Breast epithelium (tissue), 4 donors: ENCODE results near the gene SHROOM3. TPM values are rescaled to one million over a fixed set of nuclear protein-coding genes. Genes with fewer than 3 reads are reported as not detected.

Source experiments
- DNase-seq, 2 donors: peaks; one replicate each; pipeline ENCODE4 v3.0.0-alpha.2; 2019; ENCODE audit warnings: low spot score in 2 of 2
- H3K27ac ChIP-seq, 2 donors: fragments of 200-600 bp; sonication (generic) in 1 of 2; one replicate each; pipeline ENCODE4 v1.5.1; 2016 to 2019; ENCODE audit warnings: mild to moderate bottlenecking in 1 of 2
- H3K27me3 ChIP-seq, 2 donors: fragments of 200-600 bp; sonication (generic) in 1 of 2; one replicate each; pipeline versions ENCODE4 v1.5.1 to v1.6.0; 2017 to 2019; ENCODE audit warnings: control low read depth in 1 of 2, mild to moderate bottlenecking in 1 of 2
- H3K36me3 ChIP-seq: fragments of 200-600 bp; one replicate; pipeline ENCODE4 v1.5.1; 2019
- H3K4me1 ChIP-seq, 2 donors: fragments of 200-600 bp; sonication (generic); one replicate each; pipeline ENCODE4 v1.5.1; 2016 to 2019; ENCODE audit warnings: control low read depth in 1 of 2
- H3K4me3 ChIP-seq, 3 donors: fragments of 200-600 bp; sonication (generic); 1 replicate in 2 of 3; 2 replicates in 1 of 3; pipeline ENCODE4 v1.5.1; 2016 to 2019; ENCODE audit warnings: mild to moderate bottlenecking in 3 of 3, moderate library complexity in 2 of 3
- H3K9me3 ChIP-seq, 2 donors: fragments of 200-600 bp; sonication (generic) in 1 of 2; one replicate each; pipeline ENCODE4 v1.5.1; 2016 to 2019; ENCODE audit warnings: control low read depth in 1 of 2
- POLR2A ChIP-seq: fragments of 450-650 bp; IDR thresholded peaks from one replicate; pipeline ENCODE4 v1.6.1; 2016; ENCODE audit warnings: antibody characterized with exemption, mild to moderate bottlenecking, moderate library complexity
- POLR2AphosphoS5 ChIP-seq, 3 donors: sonication (generic); formaldehyde crosslinking; IDR thresholded peaks; one replicate each; pipeline ENCODE4 v1.6.1; 2017; ENCODE audit warnings: antibody characterized with exemption in 3 of 3
- intact Hi-C: fragments of 100-400 bp; cut with DNase I; formaldehyde crosslinking; loops from one replicate; pipeline ENCODE4 v1.15.1; 2023; ENCODE audit warnings: low total_unique reads
- total RNA-seq, 3 donors: library from RNA; depleted of rRNA; stranded (reverse); fragments of >200 nt; gene quantifications; one replicate each; pipeline ENCODE4 v1.1.0, GENCODE V29; 2016
- TF ChIP-seq, protein P1 (sequence below), 3 donors: fragments of 450-650 bp; IDR thresholded peaks; one replicate each; pipeline ENCODE4 v1.5.1; 2016 to 2017; ENCODE audit warnings: antibody characterized with exemption in 3 of 3, mild to moderate bottlenecking in 3 of 3, moderate library complexity in 3 of 3

Gene SHROOM3
- total RNA-seq, 3 donors from 2014 or later = 0.32 to 145 (median 100) TPM

DNA sequence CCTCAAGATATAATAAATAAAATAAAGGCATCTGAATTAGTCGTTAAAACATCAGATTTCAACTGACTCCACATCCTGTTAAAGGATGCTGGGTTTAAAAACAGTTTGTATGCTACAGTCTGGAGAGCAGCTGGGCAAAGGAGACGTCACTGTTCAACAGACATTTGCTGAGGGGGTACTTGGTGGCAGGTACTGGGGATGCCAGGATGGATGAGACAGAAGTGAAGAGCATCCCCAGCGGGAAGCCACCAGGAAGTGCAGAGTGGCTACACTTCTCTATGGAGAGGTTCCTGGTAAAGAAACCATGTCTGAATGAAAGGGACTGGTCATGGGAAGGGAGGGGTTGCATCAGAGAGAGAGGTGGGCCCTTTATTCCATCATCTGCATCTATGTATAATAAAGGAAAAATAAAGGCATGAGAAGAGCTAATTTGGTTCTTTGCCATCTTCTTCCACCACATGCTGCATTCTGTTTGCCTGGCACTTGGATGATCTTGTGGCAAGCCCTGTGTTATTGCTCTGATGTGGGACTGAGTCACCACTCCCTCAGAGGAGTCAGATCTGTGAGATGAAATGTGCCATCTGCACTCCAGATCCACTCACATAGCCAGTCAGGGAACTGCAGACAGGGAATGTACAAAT lies 318.0 kb downstream of the SHROOM3 start:
- TF ChIP-seq POLR2AphosphoS5 (IDR thresholded peaks at IDR 0.05) = no peak
- TF ChIP-seq POLR2A = no peak
- TF ChIP-seq, protein P1, sequence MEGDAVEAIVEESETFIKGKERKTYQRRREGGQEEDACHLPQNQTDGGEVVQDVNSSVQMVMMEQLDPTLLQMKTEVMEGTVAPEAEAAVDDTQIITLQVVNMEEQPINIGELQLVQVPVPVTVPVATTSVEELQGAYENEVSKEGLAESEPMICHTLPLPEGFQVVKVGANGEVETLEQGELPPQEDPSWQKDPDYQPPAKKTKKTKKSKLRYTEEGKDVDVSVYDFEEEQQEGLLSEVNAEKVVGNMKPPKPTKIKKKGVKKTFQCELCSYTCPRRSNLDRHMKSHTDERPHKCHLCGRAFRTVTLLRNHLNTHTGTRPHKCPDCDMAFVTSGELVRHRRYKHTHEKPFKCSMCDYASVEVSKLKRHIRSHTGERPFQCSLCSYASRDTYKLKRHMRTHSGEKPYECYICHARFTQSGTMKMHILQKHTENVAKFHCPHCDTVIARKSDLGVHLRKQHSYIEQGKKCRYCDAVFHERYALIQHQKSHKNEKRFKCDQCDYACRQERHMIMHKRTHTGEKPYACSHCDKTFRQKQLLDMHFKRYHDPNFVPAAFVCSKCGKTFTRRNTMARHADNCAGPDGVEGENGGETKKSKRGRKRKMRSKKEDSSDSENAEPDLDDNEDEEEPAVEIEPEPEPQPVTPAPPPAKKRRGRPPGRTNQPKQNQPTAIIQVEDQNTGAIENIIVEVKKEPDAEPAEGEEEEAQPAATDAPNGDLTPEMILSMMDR (IDR thresholded peaks at IDR 0.05) = no peak
- H3K27ac ChIP-seq = peak overlapping the region in 1 of 2 donors; percentile 42
- no peaks in the 10 kb centered on the region for H3K27me3 ChIP-seq
- no peak for DNase-seq
- no peaks in the 10 kb centered on the region for H3K9me3 ChIP-seq
- intact Hi-C loops = no loop called here
- peaks cover 12% of the 10 kb centered on the region for H3K36me3 ChIP-seq
- peaks cover 0 to 10% of the 10 kb centered on the region in 2 donors for H3K4me1 ChIP-seq
- H3K4me3 ChIP-seq = no peak overlapping the region

DNA sequence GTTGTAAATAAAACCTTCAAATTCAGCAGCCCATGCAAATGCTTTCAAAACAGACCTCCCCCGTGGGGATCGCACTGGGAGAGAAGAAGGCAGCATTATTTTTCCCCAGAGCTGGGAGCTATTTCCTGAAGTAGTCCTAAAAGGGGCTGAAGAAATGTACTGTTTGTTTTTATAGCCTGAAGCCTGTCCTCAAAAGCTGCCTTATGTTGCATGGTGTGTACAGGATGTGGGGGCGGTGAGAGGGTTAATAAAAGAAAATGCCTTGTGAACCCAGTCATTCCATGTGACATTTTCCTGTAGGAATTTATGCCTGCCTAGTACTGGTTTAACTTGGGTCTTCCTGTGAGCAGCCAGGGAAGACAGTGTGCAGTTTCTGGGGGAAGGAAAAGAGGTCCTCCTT lies 318.8 kb downstream of the SHROOM3 start:
- H3K9me3 ChIP-seq = no peaks in the 10 kb centered on the region
- H3K4me1 ChIP-seq = peaks cover 0 to 10% of the 10 kb centered on the region in 2 donors
- H3K4me3 ChIP-seq = no peak overlapping the region
- H3K27me3 ChIP-seq = no peaks in the 10 kb centered on the region
- peaks cover 12% of the 10 kb centered on the region for H3K36me3 ChIP-seq
- intact Hi-C loops = no loop called here
- TF ChIP-seq POLR2A (no peak), POLR2AphosphoS5 (IDR thresholded peaks at IDR 0.05) (no peak)
- TF ChIP-seq, protein P1 (IDR thresholded peaks at IDR 0.05) = no peak
- no peak for DNase-seq
- peak overlapping the region; percentile 14 to 34 for H3K27ac ChIP-seq

DNA sequence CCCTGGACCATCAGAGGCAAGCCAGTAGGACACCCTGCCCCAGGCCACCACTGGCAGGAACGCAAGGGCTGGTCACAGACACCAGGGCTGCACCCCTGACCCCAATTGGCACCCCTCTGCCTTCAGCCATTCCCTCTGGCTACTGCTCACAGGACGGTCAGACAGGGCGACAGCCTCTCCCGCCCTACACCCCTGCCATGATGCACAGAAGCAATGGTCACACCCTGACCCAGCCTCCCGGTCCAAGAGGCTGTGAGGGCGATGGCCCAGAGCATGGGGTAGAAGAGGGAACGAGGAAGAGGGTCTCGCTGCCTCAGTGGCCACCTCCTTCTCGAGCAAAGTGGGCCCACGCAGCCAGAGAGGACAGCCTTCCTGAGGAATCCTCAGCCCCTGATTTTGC lies 319.4 kb downstream of the SHROOM3 start:
- Histone ChIP-seq H3K4me3 (no peak overlapping the region), H3K36me3 (peaks cover 12% of the 10 kb centered on the region), H3K4me1 (peaks cover 0 to 10% of the 10 kb centered on the region in 2 donors), H3K9me3 (no peaks in the 10 kb centered on the region), H3K27me3 (no peaks in the 10 kb centered on the region), H3K27ac (peak overlapping the region in 1 of 2 donors; percentile 34)
- DNase-seq = no peak
- intact Hi-C loops = no loop called here
- TF ChIP-seq POLR2AphosphoS5 (IDR thresholded peaks at IDR 0.05) = no peak
- TF ChIP-seq POLR2A = no peak
- TF ChIP-seq, protein P1 (IDR thresholded peaks at IDR 0.05) = no peak

DNA sequence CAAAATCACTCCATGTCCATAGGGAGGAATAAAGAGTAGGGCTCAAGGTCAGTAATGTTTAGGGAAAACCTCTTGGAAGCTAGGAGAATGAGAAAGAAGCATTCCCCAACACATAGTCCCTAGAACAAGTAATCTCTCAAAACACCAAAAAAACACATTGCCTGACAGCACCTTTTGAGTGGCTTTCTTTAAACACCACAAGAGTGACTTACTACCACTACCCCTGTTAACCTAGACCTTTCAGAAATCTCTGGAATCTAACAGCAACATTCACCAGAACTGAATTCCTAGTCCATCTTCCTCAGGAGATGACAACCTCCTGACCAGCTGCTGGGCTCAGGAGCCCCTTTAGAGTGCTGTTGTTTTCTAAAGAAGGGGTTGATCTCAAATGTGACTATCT lies 320.7 kb downstream of the SHROOM3 start:
- Histone ChIP-seq H3K36me3 (peaks cover 12% of the 10 kb centered on the region), H3K9me3 (no peaks in the 10 kb centered on the region), H3K4me1 (peaks cover 0 to 10% of the 10 kb centered on the region in 2 donors), H3K27me3 (no peaks in the 10 kb centered on the region), H3K27ac (no peak overlapping the region), H3K4me3 (no peak overlapping the region)
- intact Hi-C loops = no loop called here
- TF ChIP-seq, protein P1 (IDR thresholded peaks at IDR 0.05) = no peak
- TF ChIP-seq POLR2A = no peak
- no peak for TF ChIP-seq POLR2AphosphoS5 (IDR thresholded peaks at IDR 0.05)
- DNase-seq = no peak

DNA sequence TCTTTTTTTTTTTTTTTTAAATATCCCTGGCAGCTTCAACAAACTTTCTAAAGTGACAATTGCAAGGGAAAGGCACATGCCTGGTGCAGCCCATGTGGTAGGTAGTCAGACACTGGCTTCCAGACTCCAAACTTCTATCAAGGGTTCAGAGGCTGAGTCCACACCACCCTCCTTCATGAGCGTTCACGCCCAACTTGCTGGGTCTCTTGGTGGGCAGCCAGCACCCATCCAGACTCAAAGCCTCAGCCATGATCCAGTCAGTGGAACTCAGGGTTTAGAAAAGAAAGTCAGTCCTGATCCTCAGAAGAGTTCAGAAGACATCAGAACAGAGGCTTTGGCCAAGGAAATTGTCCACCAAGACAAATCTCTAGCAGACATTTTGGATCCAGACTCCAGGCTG lies 321.4 kb downstream of the SHROOM3 start:
- no peak overlapping the region for H3K4me3 ChIP-seq
- H3K36me3 ChIP-seq = peaks cover 12% of the 10 kb centered on the region
- TF ChIP-seq POLR2AphosphoS5 (IDR thresholded peaks at IDR 0.05) = no peak
- TF ChIP-seq, protein P1 (IDR thresholded peaks at IDR 0.05) = no peak
- no peak for TF ChIP-seq POLR2A
- DNase-seq = no peak
- H3K27ac ChIP-seq = no peak overlapping the region
- intact Hi-C loops = no loop called here
- peaks cover 0 to 10% of the 10 kb centered on the region in 2 donors for H3K4me1 ChIP-seq
- no peaks in the 10 kb centered on the region for H3K9me3 ChIP-seq
- H3K27me3 ChIP-seq = no peaks in the 10 kb centered on the region
